HUES6 (cell line): ENCODE measurements around the gene HAGHL.
A peak's percentile ranks its signal among the peaks of the same experiment; 100 is the strongest.
"Not testable (repeated sequence)": the region's sequence is repeated elsewhere in the genome, so short reads cannot be mapped to it uniquely, and the experiment has no call there.

ENCODE experiments used
- H3K27ac ChIP-seq: 2 replicates; pipeline ENCODE4 v1.7.0; 2013; ENCODE audit warnings: low read depth, mild to moderate bottlenecking, low read length, inconsistent platforms
- H3K27me3 ChIP-seq: 2 replicates; pipeline ENCODE4 v1.6.1; 2013; ENCODE audit warnings: low read length; ENCODE audit not compliant: control insufficient read depth, insufficient read depth
- H3K36me3 ChIP-seq: 2 replicates; pipeline ENCODE4 v1.6.1; 2013; ENCODE audit warnings: low read length; ENCODE audit not compliant: control insufficient read depth, insufficient read depth
- H3K4me1 ChIP-seq: 2 replicates; pipeline ENCODE4 v1.6.1; 2013; ENCODE audit warnings: low read length; ENCODE audit not compliant: control insufficient read depth, insufficient read depth
- H3K4me3 ChIP-seq: 2 replicates; pipeline ENCODE4 v1.5.1; 2013; ENCODE audit warnings: low read depth, low read length
- H3K9ac ChIP-seq: one replicate; pipeline ENCODE4 v1.6.1; 2013; ENCODE audit warnings: mild to moderate bottlenecking, low read length
- H3K9me3 ChIP-seq: 2 replicates; pipeline ENCODE4 v1.6.1; 2013; ENCODE audit warnings: low read depth, low read length; ENCODE audit not compliant: control insufficient read depth, insufficient read depth

HAGHL gene

GRCh38 chr16:682493-683395, 44.2 kb upstream of the HAGHL start:
- no peaks in the 10 kb centered on the region for H3K27me3 ChIP-seq
- H3K4me1 ChIP-seq = peaks cover 24% of the 10 kb centered on the region
- H3K36me3 ChIP-seq = peaks cover 40% of the 10 kb centered on the region
- H3K4me3 ChIP-seq = peak overlapping the region; percentile 98
- no peak overlapping the region for H3K27ac ChIP-seq
- no peaks in the 10 kb centered on the region for H3K9me3 ChIP-seq
- H3K9ac ChIP-seq = no peak overlapping the region

- Histone ChIP-seq H3K4me1 (peaks cover 21% of the 10 kb centered on the region), H3K27ac (peak overlapping the region; percentile 70; the same call in 1 of the 2 replicates), H3K4me3 (peak overlapping the region; percentile 98), H3K9ac (peak overlapping the region; percentile 91), H3K27me3 (no peaks in the 10 kb centered on the region), H3K36me3 (peaks cover 42% of the 10 kb centered on the region), H3K9me3 (no peaks in the 10 kb centered on the region)
Observed at GRCh38 chr16:683396-684070, 43.4 kb upstream of the HAGHL start.

GRCh38 chr16:684071-684794, 42.7 kb upstream of the HAGHL start, which contains the start of gene JMJD8:
Gene JMJD8, minus strand, starts transcription at chr16:684334. Its CDS starts 15 bp downstream, at chr16:684319.
- peaks cover 42% of the 10 kb centered on the region for H3K36me3 ChIP-seq
- peak within 1 kb of the TSS; percentile 91 for H3K9ac ChIP-seq
- peaks cover 21% of the 10 kb centered on the region for H3K4me1 ChIP-seq
- peak within 1 kb of the TSS; percentile 98 for H3K4me3 ChIP-seq
- no peaks in the 10 kb centered on the region for H3K27me3 ChIP-seq
- H3K27ac ChIP-seq = peak within 1 kb of the TSS; percentile 70; the same call in 1 of the 2 replicates
- H3K9me3 ChIP-seq = no peaks in the 10 kb centered on the region

- Histone ChIP-seq H3K27ac (no peak overlapping the region), H3K4me3 (peak overlapping the region; percentile 11; the same call in 1 of the 2 replicates), H3K27me3 (no peaks in the 10 kb centered on the region), H3K9me3 (no peaks in the 10 kb centered on the region), H3K4me1 (peaks cover 23% of the 10 kb centered on the region), H3K36me3 (peaks cover 42% of the 10 kb centered on the region), H3K9ac (no peak overlapping the region)
Observed at GRCh38 chr16:684961-685696, 41.8 kb upstream of the HAGHL start.

- H3K4me1 ChIP-seq = peaks cover 23% of the 10 kb centered on the region
- no peak overlapping the region for H3K4me3 ChIP-seq
- H3K27me3 ChIP-seq = peaks cover 3% of the 10 kb centered on the region; the same call in 1 of the 2 replicates
- H3K9ac ChIP-seq = no peak overlapping the region
- no peaks in the 10 kb centered on the region for H3K9me3 ChIP-seq
- no peak overlapping the region for H3K27ac ChIP-seq
- peaks cover 42% of the 10 kb centered on the region for H3K36me3 ChIP-seq
Observed at GRCh38 chr16:685967-686366, 40.9 kb upstream of the HAGHL start.

- Histone ChIP-seq H3K27ac (no peak overlapping the region), H3K36me3 (peaks cover 36% of the 10 kb centered on the region), H3K9ac (no peak overlapping the region), H3K9me3 (no peaks in the 10 kb centered on the region), H3K4me3 (no peak overlapping the region), H3K4me1 (peaks cover 17% of the 10 kb centered on the region), H3K27me3 (peaks cover 10% of the 10 kb centered on the region)
Observed at GRCh38 chr16:686459-687260, 40.2 kb upstream of the HAGHL start.

- Histone ChIP-seq H3K27me3 (peaks cover 18% of the 10 kb centered on the region), H3K4me1 (peaks cover 15% of the 10 kb centered on the region), H3K4me3 (no peak overlapping the region), H3K9me3 (no peaks in the 10 kb centered on the region), H3K27ac (no peak overlapping the region), H3K9ac (no peak overlapping the region), H3K36me3 (peaks cover 28% of the 10 kb centered on the region)
Observed at GRCh38 chr16:687499-687898, 39.4 kb upstream of the HAGHL start.

GRCh38 chr16:689175-689897, 37.6 kb upstream of the HAGHL start:
- Histone ChIP-seq H3K27ac (no peak overlapping the region), H3K9me3 (no peaks in the 10 kb centered on the region), H3K4me1 (peaks cover 8% of the 10 kb centered on the region), H3K27me3 (peaks cover 36% of the 10 kb centered on the region), H3K4me3 (peak overlapping the region; percentile 86), H3K9ac (peak overlapping the region; percentile 79), H3K36me3 (peaks cover 20% of the 10 kb centered on the region)

- peaks cover 14% of the 10 kb centered on the region for H3K4me1 ChIP-seq
- not testable (repeated sequence) for H3K4me3 ChIP-seq
Observed at GRCh38 chr16:691242-691641, 35.7 kb upstream of the HAGHL start.

More at GRCh38 chr16:691242-691641, 35.7 kb upstream of the HAGHL start:
- H3K27ac ChIP-seq, H3K9me3 ChIP-seq, H3K9ac ChIP-seq: not testable (repeated sequence)
- Histone ChIP-seq H3K36me3 (peaks cover 17% of the 10 kb centered on the region), H3K27me3 (peaks cover 54% of the 10 kb centered on the region)
